Fibroblast of pulmonary artery (primary cell): ENCODE data around the gene VSIG1.
A peak's percentile ranks its signal among the peaks of the same experiment; 100 is the strongest.

Source experiments
- DNase-seq: peaks from one replicate; pipeline ENCODE4 v3.0.0-alpha.2; 2010; ENCODE audit warnings: low read depth
- H3K4me3 ChIP-seq: replicated peaks from 2 replicates; pipeline ENCODE4 v1.5.1; 2011; ENCODE audit warnings: low read depth, mild to moderate bottlenecking, control low read depth, low read length, moderate library complexity
- CTCF ChIP-seq: IDR thresholded peaks from 2 replicates; pipeline ENCODE4 v1.5.1; 2011; ENCODE audit warnings: mild to moderate bottlenecking, control low read depth, low read length, inconsistent platforms; ENCODE audit errors: missing control alignments

Gene VSIG1

DNA sequence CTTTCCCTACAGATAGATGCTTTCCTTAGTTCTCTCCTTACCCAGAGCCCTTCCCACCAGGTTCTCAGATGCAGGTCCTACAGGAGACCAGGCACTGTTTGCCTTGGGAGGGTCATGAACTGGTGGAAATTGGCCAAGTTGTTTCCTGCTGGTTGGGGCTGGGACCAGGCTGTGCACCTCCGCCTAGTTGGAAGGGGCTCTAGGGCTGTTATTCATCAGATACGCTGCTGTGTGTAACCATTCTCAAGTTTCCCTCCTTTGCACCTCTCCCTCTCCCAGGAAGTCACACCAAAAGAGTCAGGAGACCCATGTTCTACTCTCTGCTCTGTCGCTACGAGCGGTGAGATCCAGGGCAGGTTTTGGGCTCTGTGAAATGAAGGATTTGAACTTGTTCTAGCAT, 11.9 kb upstream of the VSIG1 start:
- no peak overlapping the region for H3K4me3 ChIP-seq
- no peak for DNase-seq
- no peak for TF ChIP-seq CTCF

DNA sequence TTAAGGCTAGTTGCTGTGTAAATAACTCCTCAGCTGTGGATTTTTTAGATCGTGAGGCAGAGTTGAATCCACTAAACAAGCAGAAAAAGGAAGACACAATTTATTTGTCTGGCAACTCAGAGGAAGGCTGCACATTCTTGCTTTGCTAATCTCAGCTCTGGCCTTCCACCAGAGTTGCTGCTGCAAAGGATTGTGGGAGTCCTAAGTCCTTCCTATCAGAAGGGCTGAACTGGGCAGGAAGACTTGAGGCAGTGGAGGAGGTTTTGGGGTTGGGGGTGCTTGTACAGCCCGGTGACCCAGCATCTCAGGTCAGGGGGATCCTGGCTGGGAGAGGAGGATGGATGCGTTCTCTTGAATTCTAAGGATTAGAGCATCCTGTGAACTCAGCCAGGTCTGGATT, 11.0 kb upstream of the VSIG1 start:
- TF ChIP-seq CTCF: no peak
- no peak for DNase-seq
- no peak overlapping the region for H3K4me3 ChIP-seq

DNA sequence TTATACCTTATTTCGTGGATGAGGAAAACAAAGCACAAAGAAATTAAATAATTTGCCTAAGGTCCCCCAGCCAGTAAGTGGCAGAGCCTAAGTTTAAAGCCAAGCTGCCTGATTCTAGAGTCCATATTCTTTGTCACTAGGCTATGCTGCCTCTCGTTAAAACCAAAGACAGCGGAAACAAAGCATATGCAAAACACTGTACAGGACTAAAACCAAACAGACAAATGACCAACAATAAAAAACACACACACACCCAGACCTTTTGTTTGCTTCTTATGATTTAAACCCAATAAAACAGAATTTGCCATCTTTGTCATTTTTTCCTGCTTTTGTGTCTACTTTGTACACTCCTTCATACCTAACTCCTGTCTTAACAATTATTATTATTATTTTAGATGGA, 10.1 kb upstream of the VSIG1 start:
- TF ChIP-seq CTCF: no peak
- no peak overlapping the region for H3K4me3 ChIP-seq
- DNase-seq: no peak

DNA sequence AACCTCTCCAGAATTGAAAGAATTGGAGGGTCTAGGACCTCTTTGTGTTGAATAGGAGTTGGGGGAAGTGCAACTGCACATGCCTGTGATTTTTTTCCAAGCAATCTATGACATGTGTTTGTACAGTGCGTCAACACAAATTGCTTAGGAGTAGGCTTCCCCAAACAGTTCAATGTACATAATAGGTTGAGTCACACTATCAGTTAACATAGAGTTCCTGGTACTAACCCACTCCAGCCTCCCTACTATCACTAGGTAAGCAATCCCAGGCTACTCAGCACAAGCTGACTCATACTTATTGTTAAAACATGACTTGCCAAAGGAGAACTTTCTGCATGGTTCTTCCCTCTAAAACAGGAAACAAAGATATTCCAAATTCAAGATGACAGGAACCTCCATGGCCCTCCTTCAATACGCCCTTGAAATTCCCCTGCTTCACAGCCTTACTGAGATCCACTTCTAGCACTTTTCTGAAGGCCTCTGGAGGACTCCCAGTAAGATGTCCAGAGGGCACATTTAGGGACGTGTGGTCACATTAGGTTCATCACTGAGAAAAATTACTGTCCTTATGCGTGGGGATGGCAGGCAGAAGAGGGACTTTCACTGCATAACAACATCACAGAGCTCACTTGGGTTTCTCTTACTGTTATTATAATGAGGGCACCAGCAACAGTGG, 8.4 kb upstream of the VSIG1 start:
- TF ChIP-seq CTCF: no peak
- no peak overlapping the region for H3K4me3 ChIP-seq
- DNase-seq: peak; percentile 94

DNA sequence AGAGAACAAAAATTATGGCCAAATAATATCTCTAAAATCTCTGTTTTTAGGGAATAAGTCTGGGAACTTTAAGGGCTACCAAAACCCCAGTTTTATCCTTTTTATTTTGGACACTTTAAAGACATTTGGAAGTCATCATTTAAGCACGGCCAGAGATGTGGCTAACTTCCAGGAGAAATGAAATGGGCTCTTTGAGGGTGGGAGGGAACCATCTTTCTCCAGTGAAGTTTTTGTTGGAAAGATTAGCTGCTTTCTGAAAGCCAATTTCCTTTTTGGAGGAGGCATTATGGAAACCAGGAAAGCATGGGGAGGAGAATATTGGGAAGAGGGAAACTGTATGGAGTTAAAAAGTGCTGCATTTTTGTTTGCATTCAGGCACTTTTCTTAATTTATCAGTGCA, 4.8 kb downstream of the VSIG1 start:
- H3K4me3 ChIP-seq: no peak overlapping the region
- no peak for DNase-seq
- TF ChIP-seq CTCF: no peak

DNA sequence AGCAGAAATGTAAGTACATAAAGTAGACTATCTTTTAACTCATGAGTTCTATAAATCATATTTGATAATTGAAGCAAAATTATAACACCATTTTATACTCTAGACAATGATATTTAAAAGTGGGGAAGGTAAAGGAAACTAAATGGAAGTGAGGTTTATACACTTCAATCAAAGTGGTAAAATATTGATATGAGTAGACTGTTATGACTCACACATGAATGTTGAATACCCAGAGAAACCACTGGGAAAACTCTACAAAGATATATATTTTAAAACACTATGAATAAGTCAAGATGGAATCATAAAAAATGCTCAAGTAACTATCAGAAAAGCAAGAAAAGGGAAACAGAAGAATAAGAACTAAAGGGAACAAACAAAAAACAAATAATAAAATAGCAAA, 8.4 kb downstream of the VSIG1 start:
- H3K4me3 ChIP-seq: no peak overlapping the region
- no peak for DNase-seq
- TF ChIP-seq CTCF: no peak

DNA sequence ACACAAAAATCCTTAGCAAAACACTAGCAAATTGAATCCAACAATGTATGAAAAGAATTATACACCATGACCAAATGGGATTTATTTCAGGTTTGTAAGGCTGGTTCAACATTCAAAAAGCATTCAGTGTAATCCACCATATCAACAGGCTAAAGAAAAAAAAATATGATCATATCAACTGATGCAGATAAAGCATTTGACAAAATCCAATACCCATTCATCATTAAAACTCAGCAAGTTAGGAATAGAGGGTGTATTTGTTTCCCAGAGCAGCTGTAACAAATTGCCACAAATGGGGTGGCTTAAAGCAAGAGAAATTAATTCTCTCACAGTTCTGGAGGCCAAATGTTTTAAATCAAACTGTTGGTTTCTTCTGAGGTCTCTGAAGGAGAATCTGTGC, 10.7 kb downstream of the VSIG1 start:
- DNase-seq: no peak
- H3K4me3 ChIP-seq: no peak overlapping the region
- no peak for TF ChIP-seq CTCF
